Glutamatergic neuron (in vitro differentiated cells): ENCODE results near the gene INO80C. TPM values are rescaled to one million over a fixed set of nuclear protein-coding genes. Genes with fewer than 3 reads are reported as not detected.

Experiments used
- DNase-seq: peaks from one replicate; pipeline ENCODE4 v3.0.0; 2022
- H3K27ac Mint-ChIP-seq: one replicate; pipeline ENCODE4 v1.8.0; 2020; ENCODE audit warnings: mild to moderate bottlenecking, mixed read lengths, inconsistent platforms; ENCODE audit not compliant: unreplicated experiment
- H3K27me3 Mint-ChIP-seq: one replicate; pipeline ENCODE4 v1.8.0; 2020; ENCODE audit warnings: mild to moderate bottlenecking, moderate library complexity, mixed read lengths, inconsistent platforms; ENCODE audit not compliant: unreplicated experiment
- H3K36me3 Mint-ChIP-seq: one replicate; pipeline ENCODE4 v1.8.0; 2020; ENCODE audit warnings: mild to moderate bottlenecking, mixed read lengths, inconsistent platforms; ENCODE audit not compliant: unreplicated experiment
- H3K4me1 Mint-ChIP-seq: one replicate; pipeline ENCODE4 v1.8.0; 2020; ENCODE audit warnings: mild to moderate bottlenecking, low read depth, mixed read lengths, inconsistent platforms; ENCODE audit not compliant: unreplicated experiment
- H3K4me3 Mint-ChIP-seq: one replicate; pipeline ENCODE4 v1.8.0; 2020; ENCODE audit warnings: mild to moderate bottlenecking, mixed read lengths, inconsistent platforms; ENCODE audit not compliant: unreplicated experiment
- H3K9me3 Mint-ChIP-seq: one replicate; pipeline ENCODE4 v1.8.0; 2020; ENCODE audit warnings: mild to moderate bottlenecking, moderate library complexity, mixed read lengths, inconsistent platforms; ENCODE audit not compliant: unreplicated experiment
- CTCF ChIP-seq: fragments of 200-600 bp; sonication (generic); IDR thresholded peaks from one replicate; pipeline ENCODE4 v1.5.0; 2021; ENCODE audit not compliant: partially characterized antibody, unreplicated experiment
- long read RNA-seq: library from polyadenylated mRNA; unstranded; transcript quantifications from one replicate; pipeline ENCODE4 v2.0.0, GENCODE V29; 2020; ENCODE audit not compliant: unreplicated experiment
- total RNA-seq: library from RNA; stranded (reverse); fragmentation: NEBNext Ultra II Directional; extraction: Animal tissue kit (Norgen Biotek cat#: 25700); gene quantifications from one replicate; pipeline ENCODE4 v1.2.1, GENCODE V29; 2021; ENCODE audit not compliant: unreplicated experiment

The INO80C gene
- total RNA-seq, result 38.7 TPM
- long read RNA-seq, transcript INO80C-203 (7 exons, 904 nt), result major isoform, 6 of 12 reads
- long read RNA-seq, partial matches to known transcripts, result 0 of 12 reads
- long read RNA-seq, other reads (novel, unspliced or antisense), result 2 of 12 reads

GRCh38 chr18:35497370-35498197, at the start of gene INO80C:
TSS of gene INO80C (minus strand) at chr18:35497960. CDS start at chr18:35497874, 86 bp downstream.
- peak; percentile 93 for DNase-seq
- no peak for TF ChIP-seq CTCF
- Mint-ChIP-seq H3K27ac (peak within 1 kb of the TSS; percentile 97), H3K4me1 (peaks cover 27% of the 10 kb centered on the region), H3K36me3 (no peaks in the 10 kb centered on the region), H3K27me3 (peaks cover 6% of the 10 kb centered on the region), H3K4me3 (peak within 1 kb of the TSS; percentile 96), H3K9me3 (no peaks in the 10 kb centered on the region)

- Mint-ChIP-seq H3K36me3 (no peaks in the 10 kb centered on the region), H3K4me1 (no peaks in the 10 kb centered on the region), H3K27ac (no peak overlapping the region)
These were observed 49.3 kb upstream of the INO80C start for GRCh38 chr18:35547008-35547605.

GRCh38 chr18:35542356-35542755, 44.6 kb upstream of the INO80C start:
- Mint-ChIP-seq H3K27ac (no peak overlapping the region), H3K27me3 (no peaks in the 10 kb centered on the region), H3K4me3 (no peak overlapping the region), H3K36me3 (no peaks in the 10 kb centered on the region), H3K9me3 (no peaks in the 10 kb centered on the region), H3K4me1 (no peaks in the 10 kb centered on the region)
- no peak for TF ChIP-seq CTCF
- no peak for DNase-seq

More at GRCh38 chr18:35547008-35547605, 49.3 kb upstream of the INO80C start:
- DNase-seq, result no peak
- Mint-ChIP-seq H3K9me3 (no peaks in the 10 kb centered on the region), H3K4me3 (no peak overlapping the region), H3K27me3 (no peaks in the 10 kb centered on the region)
- no peak for TF ChIP-seq CTCF

- TF ChIP-seq CTCF, result no peak
- H3K9me3 Mint-ChIP-seq, result peaks cover 7% of the 10 kb centered on the region
- no peaks in the 10 kb centered on the region for H3K4me1 Mint-ChIP-seq
- no peak for DNase-seq
- no peaks in the 10 kb centered on the region for H3K27me3 Mint-ChIP-seq
- peaks cover 21% of the 10 kb centered on the region for H3K36me3 Mint-ChIP-seq
- no peak overlapping the region for H3K4me3 Mint-ChIP-seq
- H3K27ac Mint-ChIP-seq, result no peak overlapping the region
These were observed 37.5 kb upstream of the INO80C start for GRCh38 chr18:35535297-35535696.
